ENCODE measurements around the gene COMMD1. TPM values are rescaled to one million over a fixed set of nuclear protein-coding genes. Genes with fewer than 3 reads are reported as not detected.
"Not testable (repeated sequence)": the region's sequence is repeated elsewhere in the genome, so short reads cannot be mapped to it uniquely, and the experiment has no call there.

COMMD1 gene
- total RNA-seq, 1 donor from 2014 or later, result 40.8 TPM

DNA sequence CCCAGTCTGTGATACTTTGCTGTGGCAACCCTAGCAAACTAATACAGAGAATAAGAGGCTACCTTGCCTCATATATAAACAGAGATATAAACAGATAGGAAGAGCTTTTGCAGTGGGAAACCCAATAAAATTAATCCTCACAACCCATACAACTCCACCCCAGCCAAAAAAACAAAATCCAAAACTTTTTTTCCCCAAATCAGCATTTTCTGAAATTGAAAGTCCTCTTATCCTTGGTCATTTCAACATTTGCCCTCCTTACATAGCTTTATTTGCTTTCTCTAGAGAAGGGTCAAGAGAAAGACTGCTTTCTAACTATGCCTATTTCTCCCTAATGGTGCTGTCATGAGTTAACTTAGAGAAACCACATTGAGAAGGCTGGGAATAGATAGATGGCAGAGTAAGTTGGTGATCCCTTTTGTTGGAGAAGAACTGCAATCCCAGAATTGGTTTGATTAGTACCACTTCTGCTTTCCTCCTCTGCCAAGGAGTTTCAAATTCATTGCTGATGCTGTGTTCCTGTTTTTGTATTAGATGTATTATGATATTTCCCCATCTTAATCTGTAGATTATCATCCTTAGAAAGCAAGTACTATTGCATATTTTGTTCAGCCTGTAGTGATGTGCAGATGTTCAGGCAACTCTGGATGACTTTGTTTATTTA lies 214.0 kb downstream of the COMMD1 start:
- no peak for FAIRE-seq

DNA sequence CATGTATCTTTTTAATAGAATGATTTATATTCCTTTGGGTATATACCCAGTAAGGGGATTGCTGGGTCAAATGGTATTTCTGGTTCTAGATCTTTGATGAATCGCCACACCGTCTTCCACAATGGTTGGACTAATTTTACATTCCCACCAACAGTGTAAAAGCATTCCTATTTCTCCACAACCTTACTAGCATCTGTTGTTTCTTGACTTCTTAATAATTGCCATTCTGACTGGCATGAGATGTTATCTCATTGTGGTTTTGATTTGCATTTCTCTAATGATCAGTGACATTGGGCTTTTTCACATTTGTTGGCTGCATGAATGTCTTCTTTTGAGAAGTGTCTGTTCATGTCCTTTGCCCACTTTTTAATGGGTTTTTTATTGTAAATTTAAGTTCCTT lies 220.8 kb downstream of the COMMD1 start:
- DNase-seq (ENCODE audit: low spot score in 2 of 2), result not testable (repeated sequence)

More for the DNA sequence above, 214.0 kb downstream of the COMMD1 start:
- DNase-seq (ENCODE audit: low spot score in 2 of 2), result no peak

DNA sequence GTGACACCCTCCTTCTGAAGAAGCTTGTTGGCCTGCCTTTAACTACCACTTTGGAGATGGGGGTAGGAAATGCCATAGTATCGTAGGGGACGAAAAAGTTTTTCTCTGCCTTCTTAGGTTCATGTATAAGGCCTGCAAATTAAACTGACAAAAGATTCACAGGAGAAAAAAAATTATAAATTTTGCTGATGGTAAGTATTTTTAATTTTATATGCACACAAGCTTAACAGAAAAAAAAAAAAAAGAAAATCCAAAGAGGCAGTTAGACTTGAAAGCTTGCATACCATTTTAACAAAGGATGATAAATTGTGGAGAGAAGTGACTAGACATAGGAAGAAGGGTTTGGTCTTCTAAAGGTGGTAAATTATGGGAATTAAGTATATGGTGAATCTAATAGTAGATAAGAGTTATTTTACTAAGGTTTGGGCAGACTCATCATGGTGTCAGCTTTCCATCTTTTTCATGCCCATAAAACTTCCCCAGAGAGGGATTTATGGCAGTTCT lies 227.9 kb downstream of the COMMD1 start:
- FAIRE-seq, result no peak
- no peak for DNase-seq (ENCODE audit: low spot score in 2 of 2)

More for the DNA sequence above, 220.8 kb downstream of the COMMD1 start:
- not testable (repeated sequence) for FAIRE-seq

DNA sequence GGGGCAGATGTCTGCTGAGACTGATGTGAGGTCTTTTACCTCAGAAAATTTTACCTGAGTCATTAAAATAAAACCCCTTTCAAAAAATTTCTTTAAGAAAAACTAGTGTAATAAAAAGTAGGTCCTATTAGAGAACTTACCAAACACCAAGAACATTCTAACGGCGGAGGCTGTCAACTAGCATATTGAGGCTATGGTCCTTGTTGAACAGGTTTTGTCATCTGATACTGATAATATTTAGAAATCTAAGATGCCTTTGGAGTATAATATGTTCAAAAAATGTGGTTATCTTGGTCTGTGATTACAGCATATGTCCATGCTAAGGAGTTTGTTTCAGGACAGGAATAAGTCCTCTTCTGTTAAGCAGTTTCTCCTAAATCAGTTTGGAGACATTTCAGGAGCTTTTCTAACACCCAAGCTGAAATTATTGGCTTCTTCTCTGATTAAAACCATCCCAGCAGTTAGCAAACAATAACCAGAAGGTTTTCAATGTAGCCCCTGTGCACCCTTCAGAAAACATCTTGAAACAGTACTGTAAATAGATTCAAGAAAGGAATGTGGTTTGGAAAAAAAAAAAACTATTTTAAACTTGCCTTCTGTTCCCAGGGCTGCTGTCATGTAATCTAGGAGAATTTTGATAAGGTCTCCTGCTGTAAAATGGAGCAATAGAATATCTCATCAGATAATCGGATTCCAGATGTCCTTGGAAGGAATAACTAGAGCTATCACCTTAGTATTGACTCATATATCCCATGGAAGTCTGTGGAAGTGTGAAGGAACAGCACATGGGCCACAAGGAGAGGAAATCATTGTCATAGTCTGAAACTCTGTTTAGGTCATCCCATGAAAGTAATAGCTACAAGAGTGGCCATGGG lies 231.7 kb downstream of the COMMD1 start:
- DNase-seq (ENCODE audit: low spot score in 2 of 2), result no peak
- no peak for FAIRE-seq

DNA sequence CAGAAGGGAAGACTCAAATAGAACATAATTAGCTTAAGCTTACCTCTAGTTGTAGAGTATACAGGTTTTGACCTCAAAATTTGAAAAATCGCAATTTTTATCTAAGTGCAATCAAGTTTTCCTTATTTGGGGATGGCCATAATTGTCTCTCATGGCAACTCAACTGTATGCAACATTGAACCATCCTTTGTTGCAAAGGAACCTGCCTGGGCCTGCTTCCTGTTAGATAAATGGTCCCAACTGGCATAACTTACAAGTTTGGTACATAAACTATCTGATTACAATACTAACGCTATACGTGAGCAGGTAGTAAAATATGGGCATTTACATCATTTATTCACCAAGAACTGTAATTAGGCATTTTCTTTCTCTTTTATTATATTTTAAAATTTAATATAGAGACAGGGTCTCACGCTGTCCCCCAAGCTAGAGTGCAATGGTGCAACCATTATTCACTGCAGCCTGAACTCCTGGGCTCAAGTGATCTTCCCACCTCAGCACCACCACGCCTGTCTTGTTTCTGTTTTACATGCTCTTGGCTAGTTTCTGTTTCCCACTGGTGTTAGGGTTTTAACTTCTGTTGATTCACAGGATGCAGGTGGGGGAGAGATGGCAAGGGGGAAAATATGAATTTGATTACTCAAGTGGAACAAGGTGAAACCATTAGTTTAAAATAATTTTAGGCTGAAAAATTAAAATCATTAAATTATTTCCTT lies 235.1 kb downstream of the COMMD1 start:
- DNase-seq (ENCODE audit: low spot score in 2 of 2) (no peak), FAIRE-seq (no peak)

DNA sequence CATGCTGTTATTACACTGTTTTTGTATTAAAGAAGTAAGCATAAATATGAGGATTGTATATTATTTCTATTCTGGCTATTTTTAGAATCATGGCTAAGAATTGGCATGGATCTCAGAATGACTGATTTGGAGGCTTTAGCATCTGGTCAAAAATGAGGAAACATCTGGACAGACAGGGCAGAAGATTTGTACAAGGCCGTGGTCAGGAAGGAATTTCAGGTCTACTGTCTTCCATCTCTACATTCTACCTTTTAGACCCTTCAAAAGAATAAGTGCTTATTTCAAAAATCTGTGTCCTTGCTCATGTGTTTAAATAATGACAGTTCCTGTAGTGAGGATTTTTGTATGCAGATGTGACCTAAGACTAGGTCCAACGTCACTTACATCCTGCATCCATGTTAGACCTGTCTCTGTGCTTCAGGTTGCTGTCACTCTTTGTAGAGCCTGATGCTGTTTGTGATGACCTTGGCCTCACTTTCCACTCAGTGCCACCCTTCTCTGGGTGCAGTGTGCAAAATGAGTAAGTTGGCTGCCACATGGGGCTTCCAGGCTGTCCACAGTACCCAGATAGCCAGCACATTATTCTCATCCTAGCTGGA lies 235.8 kb downstream of the COMMD1 start:
- DNase-seq (ENCODE audit: low spot score in 2 of 2) (no peak), FAIRE-seq (no peak)

DNA sequence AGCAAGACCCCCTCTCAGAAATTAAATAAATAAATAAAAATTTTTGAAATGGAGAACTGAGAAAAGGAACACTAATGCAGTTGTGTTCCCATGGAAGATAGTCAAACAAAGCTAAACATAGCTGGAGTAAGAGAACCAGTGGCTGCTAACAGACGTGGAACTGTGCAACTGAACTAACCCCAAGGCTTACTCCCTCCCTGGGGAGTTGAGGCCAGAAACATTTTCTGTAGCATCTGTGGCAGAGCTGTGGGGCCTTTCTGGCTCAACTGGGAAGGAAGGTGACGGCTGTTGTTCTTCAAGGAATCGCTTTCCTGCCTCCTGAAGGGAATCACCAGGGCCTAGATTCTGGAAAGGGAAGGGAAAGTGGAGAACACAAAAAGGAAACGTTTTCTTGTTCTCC lies 236.6 kb downstream of the COMMD1 start:
- DNase-seq (ENCODE audit: low spot score in 2 of 2) (no peak), FAIRE-seq (no peak)

DNA sequence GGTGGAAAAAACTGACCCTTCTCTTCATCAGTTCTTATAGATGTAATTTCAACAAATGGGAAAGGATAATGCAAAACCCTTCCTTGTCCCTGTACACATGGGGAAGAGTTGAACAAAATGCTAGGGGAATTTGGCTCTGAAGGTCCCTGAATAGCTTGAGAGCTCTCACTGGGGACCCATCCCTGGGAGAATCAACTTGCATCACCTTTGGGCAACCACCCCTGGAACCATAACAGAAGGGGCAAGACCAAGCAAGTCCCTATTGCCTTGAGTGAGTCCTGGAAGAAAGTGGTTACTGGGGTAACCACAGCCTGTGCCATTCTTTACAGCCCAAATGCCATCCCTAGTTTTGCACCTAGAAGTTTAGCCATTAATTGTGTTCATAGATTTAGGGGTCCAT lies 238.2 kb downstream of the COMMD1 start:
- FAIRE-seq, result no peak

DNA sequence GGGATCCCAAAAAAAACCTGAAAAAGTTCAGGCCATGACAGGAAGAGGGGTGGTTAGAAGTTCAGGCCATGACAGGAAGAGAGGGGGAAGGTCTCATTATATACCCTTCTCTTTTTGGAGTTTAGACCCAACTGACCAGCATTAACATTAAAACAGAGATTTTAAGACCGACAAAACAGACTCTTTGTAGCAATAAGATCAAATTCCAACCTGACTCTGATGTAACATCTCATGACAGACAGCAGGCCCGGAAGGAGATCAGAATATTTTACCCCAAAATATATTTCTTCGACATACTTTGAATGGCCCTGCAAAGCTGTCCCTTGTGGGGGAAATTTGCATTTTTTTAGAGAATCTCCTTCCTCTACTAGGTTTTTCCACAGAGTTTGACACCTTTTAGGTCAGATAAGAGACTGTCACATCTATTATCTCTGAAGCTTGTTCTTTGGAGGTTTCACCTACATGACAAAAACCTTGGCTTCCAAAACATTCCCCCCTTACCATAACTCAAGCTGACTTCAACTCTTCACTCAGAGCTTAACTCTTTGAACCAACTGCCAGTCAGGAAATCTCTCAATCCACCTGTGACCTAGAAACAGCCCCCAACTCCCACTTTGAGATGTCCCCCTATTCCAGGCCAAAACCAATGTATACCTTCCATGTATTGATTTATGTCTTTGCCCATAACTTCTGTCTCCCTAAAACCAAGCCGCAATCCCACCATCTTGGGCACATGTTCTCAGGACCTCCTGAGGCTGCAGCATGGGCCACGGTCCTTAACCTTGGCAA lies 239.4 kb downstream of the COMMD1 start:
- FAIRE-seq, result no peak
- no peak for DNase-seq (ENCODE audit: low spot score in 2 of 2)

More for the DNA sequence above, 238.2 kb downstream of the COMMD1 start:
- no peak for DNase-seq (ENCODE audit: low spot score in 2 of 2)

DNA sequence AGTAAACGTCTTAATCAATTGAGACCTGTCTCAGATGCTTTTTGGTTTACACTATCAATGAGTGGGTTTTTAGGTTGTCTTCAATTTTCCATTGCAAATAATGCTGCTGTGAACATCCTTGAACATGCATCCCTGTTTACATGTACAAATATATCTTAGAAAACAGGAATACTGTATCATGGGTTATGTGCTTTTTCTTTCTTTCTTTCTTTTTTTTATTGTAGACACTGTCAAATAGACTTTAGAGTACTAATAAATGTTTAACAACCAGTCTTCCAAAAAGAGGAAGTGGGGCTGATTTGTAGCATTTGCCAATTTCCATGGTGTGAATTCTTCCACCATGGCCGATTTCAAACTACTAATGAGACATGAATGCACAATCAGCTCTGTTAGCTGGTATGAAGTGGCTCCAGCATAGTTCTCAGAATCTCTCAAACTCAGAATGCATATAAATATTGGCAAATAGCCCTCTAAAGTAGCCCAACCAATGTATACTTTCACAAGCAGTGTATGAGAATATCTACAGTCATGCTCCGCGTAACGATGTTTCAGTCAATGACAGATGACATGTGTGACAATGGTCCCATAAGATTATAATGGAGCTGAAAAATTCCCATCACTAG lies 240.1 kb downstream of the COMMD1 start:
- DNase-seq (ENCODE audit: low spot score in 2 of 2), result no peak
- FAIRE-seq, result no peak

DNA sequence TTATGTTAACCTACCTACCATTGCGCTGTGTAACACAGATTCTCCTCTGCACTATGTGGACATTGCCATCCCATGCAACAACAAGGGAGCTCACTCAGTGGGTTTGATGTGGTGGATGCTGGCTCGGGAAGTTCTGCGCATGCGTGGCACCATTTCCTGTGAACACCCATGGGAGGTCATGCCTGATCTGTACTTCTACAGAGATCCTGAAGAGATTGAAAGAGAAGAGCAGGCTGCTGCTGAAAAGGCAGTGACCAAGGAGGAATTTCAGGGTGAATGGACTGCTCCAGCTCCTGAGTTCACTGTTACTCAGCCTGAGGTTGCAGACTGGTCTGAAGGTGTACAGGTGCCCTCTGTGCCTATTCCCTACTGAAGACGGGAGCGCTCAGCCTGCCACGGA lies 241.3 kb downstream of the COMMD1 start:
- not testable (repeated sequence) for DNase-seq (ENCODE audit: low spot score in 2 of 2); FAIRE-seq

DNA sequence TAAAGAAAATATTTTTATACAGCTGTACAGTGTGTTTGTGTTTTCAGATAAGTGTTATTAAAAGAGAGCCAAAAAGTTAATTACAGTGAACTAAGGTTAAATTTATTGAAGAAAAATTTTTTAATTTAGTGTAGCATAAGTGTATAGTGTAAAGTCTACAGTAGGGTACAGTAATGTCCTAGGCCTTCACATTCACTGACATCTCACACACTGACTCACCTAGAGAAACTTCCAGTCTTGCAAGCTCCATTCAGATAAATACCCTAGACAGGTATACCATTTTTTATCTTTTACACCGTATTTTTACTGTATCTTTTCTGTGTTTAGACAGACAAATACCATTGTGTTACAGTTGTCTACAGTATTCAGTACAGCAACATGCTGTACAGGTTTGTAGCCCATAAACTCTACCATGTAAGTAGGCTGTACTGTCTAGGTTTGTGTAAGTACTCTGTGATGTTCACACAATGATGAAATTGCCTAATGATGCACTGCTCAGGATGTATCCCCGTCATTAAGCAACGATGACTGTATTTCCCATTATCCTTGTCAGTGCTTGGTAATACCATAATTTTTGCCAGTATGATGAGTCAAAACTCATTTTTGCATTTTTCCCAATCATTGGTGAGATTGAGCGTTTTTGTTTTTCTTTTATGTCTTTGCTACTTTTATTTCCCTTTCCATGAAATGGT lies 242.3 kb downstream of the COMMD1 start:
- DNase-seq (ENCODE audit: low spot score in 2 of 2) (no peak), FAIRE-seq (no peak)

DNA sequence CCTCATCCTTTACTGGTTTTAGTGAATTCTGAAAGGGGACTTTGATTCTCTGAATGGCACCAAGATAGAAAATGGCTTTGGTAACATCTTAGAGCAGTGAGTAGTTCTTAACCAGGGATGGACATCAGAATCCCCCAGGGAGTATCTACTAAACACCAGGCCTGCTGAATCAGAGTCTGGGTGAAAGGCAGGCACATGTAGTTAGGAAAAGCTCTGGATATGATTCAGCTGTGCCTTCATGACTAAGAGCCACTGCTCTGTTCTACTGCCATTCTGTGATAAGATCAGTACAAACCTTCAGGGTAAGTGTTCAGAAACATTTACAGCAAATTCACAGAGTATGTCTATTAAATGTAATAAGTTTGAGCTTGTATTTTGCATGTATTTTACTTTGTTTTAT lies 244.2 kb downstream of the COMMD1 start:
- DNase-seq (ENCODE audit: low spot score in 2 of 2), result no peak
- no peak for FAIRE-seq

DNA sequence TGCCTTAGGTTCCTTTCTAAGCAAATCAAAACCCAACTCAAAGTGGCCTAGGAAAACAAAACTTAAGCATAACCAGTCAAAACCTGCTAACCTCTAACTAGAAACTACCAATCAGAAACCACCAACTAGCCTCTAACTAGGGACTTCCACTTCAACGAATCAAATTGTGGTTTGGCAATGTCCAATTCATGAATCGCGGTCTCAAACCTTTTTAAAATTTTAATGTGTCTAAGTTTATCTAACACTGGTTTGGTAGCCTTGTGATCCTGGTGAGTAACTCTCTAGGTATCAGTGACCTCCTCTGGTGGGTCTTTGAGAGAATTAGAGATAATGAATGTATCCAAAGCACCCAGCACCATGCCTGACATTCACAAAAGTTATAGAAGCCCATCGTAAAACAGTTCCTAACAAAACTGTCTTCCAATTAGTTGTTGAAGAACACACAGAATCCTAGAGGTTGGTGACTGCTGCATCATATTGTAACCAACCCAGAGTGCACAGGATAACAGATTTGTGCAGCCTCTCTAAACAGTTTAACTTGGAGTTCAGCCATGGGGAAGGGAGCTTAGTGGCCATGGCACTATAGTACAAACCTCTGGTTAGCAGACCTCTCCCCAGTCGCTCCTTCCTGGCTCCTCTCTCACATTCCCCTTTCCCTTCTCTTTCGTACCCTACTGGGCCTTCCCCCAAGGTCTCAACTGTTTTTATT lies 245.3 kb downstream of the COMMD1 start:
- DNase-seq (ENCODE audit: low spot score in 2 of 2) (no peak), FAIRE-seq (no peak)

DNA sequence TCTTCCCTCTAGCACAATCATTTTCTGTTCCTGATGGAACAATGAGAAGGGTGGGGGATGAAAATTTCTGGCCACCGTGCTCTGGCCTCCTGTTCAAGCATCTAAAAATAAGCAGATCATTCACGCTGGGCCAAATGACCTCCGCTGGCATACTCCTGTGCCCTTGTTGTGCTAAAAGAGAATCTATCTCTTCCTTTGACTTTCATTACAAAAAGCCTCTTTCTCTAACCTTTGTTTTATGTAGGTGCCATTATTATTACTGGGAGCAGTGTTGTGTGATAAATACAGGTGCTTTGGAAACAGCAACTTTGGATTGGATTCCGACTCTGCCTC lies 245.8 kb downstream of the COMMD1 start:
- FAIRE-seq (no peak), DNase-seq (ENCODE audit: low spot score in 2 of 2) (no peak)

DNA sequence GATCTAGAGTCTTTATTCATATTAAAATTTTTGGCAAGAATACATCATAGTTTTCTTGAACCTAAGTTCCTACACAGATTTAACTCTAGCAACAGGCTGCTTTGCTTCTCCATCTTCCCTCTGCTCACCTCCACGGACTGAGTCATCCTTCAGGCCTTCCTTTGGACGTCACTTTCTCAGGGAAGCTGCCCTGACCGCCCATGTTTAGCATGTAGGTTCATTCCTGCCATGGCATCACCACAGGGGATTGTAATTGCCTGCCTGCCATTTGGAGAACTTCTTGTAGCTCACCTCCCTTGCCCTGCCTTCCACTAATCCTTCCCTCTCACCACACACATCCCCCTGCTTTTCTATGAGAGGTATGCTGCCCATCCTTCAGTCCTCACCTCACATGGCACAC lies 246.5 kb downstream of the COMMD1 start:
- DNase-seq (ENCODE audit: low spot score in 2 of 2), result no peak
- FAIRE-seq, result no peak

DNA sequence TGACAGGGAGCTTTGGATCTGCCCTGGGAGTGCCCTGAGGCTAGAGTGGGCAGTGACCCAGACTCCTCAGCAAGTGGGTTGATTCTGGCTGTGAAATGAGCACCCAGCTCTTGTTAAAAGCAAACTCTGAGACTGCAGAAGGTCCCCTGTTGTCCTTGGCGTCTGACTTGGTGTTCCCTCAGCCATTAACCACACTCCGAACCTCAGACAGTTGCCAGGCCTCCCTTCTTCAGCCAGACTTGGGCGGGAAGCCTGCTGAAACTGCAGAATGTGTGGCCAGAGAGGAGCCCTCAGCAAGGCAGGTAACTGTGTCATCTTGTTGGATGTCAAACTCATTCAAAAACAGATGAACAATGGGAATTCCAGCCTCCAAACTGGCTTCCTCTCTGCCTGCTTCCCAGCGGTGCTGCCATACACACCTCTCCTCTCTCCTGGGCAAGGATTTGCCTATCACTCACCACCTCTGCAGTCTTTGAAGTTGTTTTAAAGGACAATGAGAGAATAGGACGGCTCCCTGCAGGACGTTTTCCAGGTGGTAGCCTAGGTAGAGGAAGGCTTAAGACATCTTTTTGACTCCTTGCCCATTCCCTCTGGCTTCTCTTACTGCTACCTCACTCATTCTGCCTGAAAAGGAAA lies 251.5 kb downstream of the COMMD1 start:
- no peak for FAIRE-seq
- no peak for DNase-seq (ENCODE audit: low spot score in 2 of 2)

All from frontal cortex (tissue), 4 donors.